ENCODE results near the gene ZDHHC11.

The ZDHHC11 gene

GRCh38 chr5:868428-869135 lies 17.8 kb upstream of the ZDHHC11 start:
- Mint-ChIP-seq H3K27me3 (no peaks in the 10 kb centered on the region), H3K27ac (no peak overlapping the region), H3K36me3 (ENCODE audit: low read depth) (peaks cover 72% of the 10 kb centered on the region), H3K4me3 (no peak overlapping the region), H3K9me3 (no peaks in the 10 kb centered on the region), H3K4me1 (ENCODE audit: low read depth) (no peaks in the 10 kb centered on the region)

- Mint-ChIP-seq H3K4me1 (ENCODE audit: low read depth) (no peaks in the 10 kb centered on the region), H3K9me3 (no peaks in the 10 kb centered on the region), H3K27ac (no peak overlapping the region), H3K36me3 (ENCODE audit: low read depth) (peaks cover 67% of the 10 kb centered on the region), H3K27me3 (no peaks in the 10 kb centered on the region), H3K4me3 (no peak overlapping the region)
Observed at GRCh38 chr5:867300-867870, 16.6 kb upstream of the ZDHHC11 start.

GRCh38 chr5:865771-866170 lies 15.0 kb upstream of the ZDHHC11 start:
- Mint-ChIP-seq H3K36me3 (ENCODE audit: low read depth) (peaks cover 58% of the 10 kb centered on the region), H3K27me3 (no peaks in the 10 kb centered on the region), H3K4me1 (ENCODE audit: low read depth) (no peaks in the 10 kb centered on the region), H3K9me3 (no peaks in the 10 kb centered on the region), H3K4me3 (no peak overlapping the region), H3K27ac (no peak overlapping the region)

- H3K27ac Mint-ChIP-seq = no peak overlapping the region
- no peaks in the 10 kb centered on the region for H3K4me1 Mint-ChIP-seq (ENCODE audit: low read depth)
- no peak overlapping the region for H3K4me3 Mint-ChIP-seq
- H3K36me3 Mint-ChIP-seq (ENCODE audit: low read depth) = peaks cover 52% of the 10 kb centered on the region
- no peaks in the 10 kb centered on the region for H3K27me3 Mint-ChIP-seq
- H3K9me3 Mint-ChIP-seq = no peaks in the 10 kb centered on the region
Observed at GRCh38 chr5:865168-865521, 14.4 kb upstream of the ZDHHC11 start.

GRCh38 chr5:864492-865167 lies 13.8 kb upstream of the ZDHHC11 start:
- H3K9me3 Mint-ChIP-seq = no peaks in the 10 kb centered on the region
- H3K4me3 Mint-ChIP-seq = no peak overlapping the region
- H3K4me1 Mint-ChIP-seq (ENCODE audit: low read depth) = no peaks in the 10 kb centered on the region
- no peaks in the 10 kb centered on the region for H3K27me3 Mint-ChIP-seq
- no peak overlapping the region for H3K27ac Mint-ChIP-seq
- peaks cover 47% of the 10 kb centered on the region for H3K36me3 Mint-ChIP-seq (ENCODE audit: low read depth)

- peaks cover 43% of the 10 kb centered on the region for H3K36me3 Mint-ChIP-seq (ENCODE audit: low read depth)
Observed at GRCh38 chr5:863244-863805, 12.5 kb upstream of the ZDHHC11 start.

GRCh38 chr5:862367-863243 lies 11.8 kb upstream of the ZDHHC11 start:
- Mint-ChIP-seq H3K4me3 (no peak overlapping the region), H3K27me3 (no peaks in the 10 kb centered on the region), H3K36me3 (ENCODE audit: low read depth) (peaks cover 36% of the 10 kb centered on the region), H3K9me3 (no peaks in the 10 kb centered on the region), H3K27ac (no peak overlapping the region), H3K4me1 (ENCODE audit: low read depth) (no peaks in the 10 kb centered on the region)

More at GRCh38 chr5:863244-863805, 12.5 kb upstream of the ZDHHC11 start:
- Mint-ChIP-seq H3K9me3 (no peaks in the 10 kb centered on the region), H3K4me3 (no peak overlapping the region), H3K4me1 (ENCODE audit: low read depth) (no peaks in the 10 kb centered on the region), H3K27me3 (no peaks in the 10 kb centered on the region), H3K27ac (no peak overlapping the region)

GRCh38 chr5:861442-862366 lies 10.9 kb upstream of the ZDHHC11 start:
- Mint-ChIP-seq H3K36me3 (ENCODE audit: low read depth) (peaks cover 31% of the 10 kb centered on the region), H3K9me3 (no peaks in the 10 kb centered on the region), H3K4me3 (no peak overlapping the region), H3K4me1 (ENCODE audit: low read depth) (no peaks in the 10 kb centered on the region), H3K27ac (no peak overlapping the region), H3K27me3 (no peaks in the 10 kb centered on the region)

- Mint-ChIP-seq H3K27ac (peak overlapping the region; percentile 63), H3K9me3 (no peaks in the 10 kb centered on the region), H3K27me3 (no peaks in the 10 kb centered on the region), H3K4me3 (no peak overlapping the region), H3K36me3 (ENCODE audit: low read depth) (peaks cover 24% of the 10 kb centered on the region), H3K4me1 (ENCODE audit: low read depth) (no peaks in the 10 kb centered on the region)
Observed at GRCh38 chr5:860506-861150, 9.8 kb upstream of the ZDHHC11 start.

- no peaks in the 10 kb centered on the region for H3K9me3 Mint-ChIP-seq
- H3K36me3 Mint-ChIP-seq (ENCODE audit: low read depth) = peaks cover 20% of the 10 kb centered on the region
- no peaks in the 10 kb centered on the region for H3K27me3 Mint-ChIP-seq
Observed at GRCh38 chr5:859798-860296, 9.1 kb upstream of the ZDHHC11 start.

GRCh38 chr5:859391-859790 lies 8.6 kb upstream of the ZDHHC11 start:
- Mint-ChIP-seq H3K27me3 (no peaks in the 10 kb centered on the region), H3K9me3 (no peaks in the 10 kb centered on the region), H3K4me3 (no peak overlapping the region), H3K36me3 (ENCODE audit: low read depth) (peaks cover 15% of the 10 kb centered on the region), H3K27ac (no peak overlapping the region), H3K4me1 (ENCODE audit: low read depth) (no peaks in the 10 kb centered on the region)

More at GRCh38 chr5:859798-860296, 9.1 kb upstream of the ZDHHC11 start:
- Mint-ChIP-seq H3K27ac (no peak overlapping the region), H3K4me3 (no peak overlapping the region), H3K4me1 (ENCODE audit: low read depth) (no peaks in the 10 kb centered on the region)

GRCh38 chr5:858726-859125 lies 7.9 kb upstream of the ZDHHC11 start:
- Mint-ChIP-seq H3K4me1 (ENCODE audit: low read depth) (no peaks in the 10 kb centered on the region), H3K36me3 (ENCODE audit: low read depth) (peaks cover 9% of the 10 kb centered on the region), H3K27me3 (no peaks in the 10 kb centered on the region), H3K27ac (no peak overlapping the region), H3K9me3 (no peaks in the 10 kb centered on the region), H3K4me3 (no peak overlapping the region)

Data from stimulated activated naive CD8-positive, alpha-beta T cell treated with anti-CD3 and anti-CD28 coated beads, Interleukin-15, Interleukin-2, amounts not matched to agents 100 ng/mL and 50 ng/mL, for 24 hours (primary cell).